HL-60/S4 (cell line): ENCODE data around the gene STAT1.
"Not testable (repeated sequence)": the region's sequence is repeated elsewhere in the genome, so short reads cannot be mapped to it uniquely, and the experiment has no call there.

Source experiments
- in situ Hi-C: fragments of 300-500 bp; cut with MboI; formaldehyde crosslinking; loops from 2 replicates; pipeline ENCODE4 v1.14.3; 2022; ENCODE audit warnings: low sequenced_read_pairs

Gene STAT1

DNA sequence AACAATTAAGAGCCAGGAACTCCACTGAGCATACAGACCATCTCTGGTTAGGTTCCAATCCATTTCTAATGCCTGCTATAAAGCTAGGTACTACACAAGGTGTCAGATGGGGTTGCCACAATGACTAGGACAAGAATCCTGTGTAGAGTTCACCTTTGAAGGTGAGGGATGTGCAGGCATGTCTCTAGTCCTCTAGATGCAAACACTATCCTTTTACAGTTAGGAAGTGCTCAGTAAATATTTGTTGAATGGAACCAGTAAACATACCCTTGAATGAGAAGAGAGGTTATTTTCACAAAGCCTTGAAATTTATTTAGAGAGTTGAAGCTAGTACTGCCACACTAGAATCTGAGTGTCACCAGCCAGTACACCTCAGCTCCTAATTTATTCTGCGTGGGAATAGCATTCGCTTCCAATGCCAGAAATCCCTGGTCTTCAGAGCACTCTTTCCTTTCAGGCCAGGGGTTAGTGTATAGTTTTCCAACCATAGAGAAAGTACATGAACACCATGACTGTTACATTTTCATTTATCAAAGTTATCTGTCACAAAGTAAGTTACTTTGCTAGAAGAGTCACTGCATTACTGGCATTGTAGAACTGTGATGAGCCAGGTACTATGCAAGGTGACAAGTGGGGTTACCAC lies 48.3 kb downstream of the STAT1 start:
- in situ Hi-C loops = no loop called here

DNA sequence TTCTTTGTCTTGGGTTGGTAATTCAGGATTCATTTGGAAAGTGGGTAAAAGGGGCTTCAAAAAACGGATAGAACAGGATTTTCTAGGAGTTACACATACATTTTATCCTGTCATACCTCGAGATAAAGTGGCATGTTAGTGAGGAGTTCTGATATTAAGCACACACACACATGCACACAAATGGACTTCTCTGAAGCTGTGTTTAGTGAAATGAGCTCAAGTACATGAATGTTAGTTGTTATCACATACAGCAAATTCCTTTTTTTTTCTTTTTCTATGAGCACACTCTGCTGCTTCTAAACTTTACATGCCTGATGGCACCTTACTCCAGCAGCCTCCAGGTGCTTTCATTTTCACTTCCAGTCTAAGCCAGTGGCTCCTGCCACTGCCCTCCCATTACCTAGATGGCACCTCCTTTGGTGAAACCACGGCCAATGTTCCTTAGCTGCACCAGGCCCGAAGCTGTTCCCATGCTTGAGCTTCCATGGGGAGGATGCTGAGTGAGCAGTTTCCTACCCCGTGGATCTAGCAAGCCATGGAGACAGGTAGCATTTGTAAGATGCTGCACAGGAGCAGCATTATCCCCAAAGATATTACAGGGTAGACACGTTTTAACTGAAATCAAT lies 49.7 kb downstream of the STAT1 start:
- in situ Hi-C loops = no loop called here

DNA sequence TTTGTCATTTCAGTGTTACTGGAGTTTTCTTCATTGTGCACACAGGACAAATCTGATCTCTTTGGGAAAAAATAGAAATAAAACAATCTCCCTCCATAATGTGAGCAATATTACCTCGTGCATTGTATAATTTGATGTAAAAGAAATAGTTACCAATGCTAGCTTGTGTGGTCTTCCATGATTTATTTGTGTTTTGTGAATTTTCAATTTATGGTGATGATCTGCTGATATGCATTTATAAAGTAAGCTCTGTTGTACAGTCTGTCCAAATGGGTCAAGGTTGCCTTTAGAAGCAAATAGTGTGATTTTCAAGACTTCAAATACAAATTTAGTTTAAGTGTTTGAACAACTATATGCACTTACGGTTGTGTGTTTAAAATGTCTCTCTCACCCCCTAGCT lies 50.9 kb downstream of the STAT1 start:
- in situ Hi-C loops = no loop called here

DNA sequence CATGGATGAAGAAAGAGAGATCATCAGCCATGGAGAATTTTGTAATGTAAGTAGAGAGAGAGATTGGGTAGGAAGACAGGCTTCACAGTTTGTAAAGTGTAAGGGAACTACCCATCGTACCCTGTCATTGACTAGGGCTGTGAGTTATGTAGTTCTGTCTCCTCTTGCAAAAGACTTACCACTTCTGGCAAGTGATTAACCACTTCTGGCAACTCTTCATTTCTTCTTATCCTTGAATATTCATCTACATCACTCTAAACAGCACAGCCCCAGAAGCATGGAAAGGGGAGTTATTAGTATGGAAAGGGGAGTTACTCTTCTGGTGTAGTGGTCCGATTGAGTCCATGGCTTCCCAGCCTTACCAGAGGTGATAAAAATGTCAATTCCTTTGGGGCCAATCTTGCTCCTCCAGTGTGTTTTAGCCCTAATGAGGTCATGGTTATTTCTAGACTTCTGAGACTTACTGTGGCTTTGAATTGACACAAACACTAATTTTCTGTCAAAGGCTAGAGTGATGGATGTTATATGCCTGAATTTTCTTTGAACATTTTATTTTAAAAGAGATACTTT lies 52.0 kb downstream of the STAT1 start:
- in situ Hi-C loops = no loop called here

DNA sequence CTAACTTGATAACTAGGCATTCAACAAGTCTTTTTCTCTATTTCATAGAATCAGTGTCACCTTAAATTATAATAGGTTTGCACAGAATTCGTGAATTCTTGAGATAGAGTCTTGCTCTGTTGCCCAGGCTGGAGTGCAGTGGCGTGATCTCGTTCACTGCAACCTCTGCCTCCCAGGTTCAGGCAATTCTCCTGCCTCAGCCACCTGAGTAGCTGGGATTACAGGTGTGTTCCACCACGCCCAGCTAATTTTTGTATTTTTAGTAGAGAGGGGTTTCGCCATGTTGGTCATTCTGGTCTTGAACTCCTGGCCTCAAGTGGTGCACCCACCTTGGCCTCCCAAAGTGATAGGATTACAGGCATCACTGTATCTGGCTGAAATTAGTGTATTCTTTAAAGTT lies 52.9 kb downstream of the STAT1 start:
- in situ Hi-C loops = not testable (repeated sequence)

DNA sequence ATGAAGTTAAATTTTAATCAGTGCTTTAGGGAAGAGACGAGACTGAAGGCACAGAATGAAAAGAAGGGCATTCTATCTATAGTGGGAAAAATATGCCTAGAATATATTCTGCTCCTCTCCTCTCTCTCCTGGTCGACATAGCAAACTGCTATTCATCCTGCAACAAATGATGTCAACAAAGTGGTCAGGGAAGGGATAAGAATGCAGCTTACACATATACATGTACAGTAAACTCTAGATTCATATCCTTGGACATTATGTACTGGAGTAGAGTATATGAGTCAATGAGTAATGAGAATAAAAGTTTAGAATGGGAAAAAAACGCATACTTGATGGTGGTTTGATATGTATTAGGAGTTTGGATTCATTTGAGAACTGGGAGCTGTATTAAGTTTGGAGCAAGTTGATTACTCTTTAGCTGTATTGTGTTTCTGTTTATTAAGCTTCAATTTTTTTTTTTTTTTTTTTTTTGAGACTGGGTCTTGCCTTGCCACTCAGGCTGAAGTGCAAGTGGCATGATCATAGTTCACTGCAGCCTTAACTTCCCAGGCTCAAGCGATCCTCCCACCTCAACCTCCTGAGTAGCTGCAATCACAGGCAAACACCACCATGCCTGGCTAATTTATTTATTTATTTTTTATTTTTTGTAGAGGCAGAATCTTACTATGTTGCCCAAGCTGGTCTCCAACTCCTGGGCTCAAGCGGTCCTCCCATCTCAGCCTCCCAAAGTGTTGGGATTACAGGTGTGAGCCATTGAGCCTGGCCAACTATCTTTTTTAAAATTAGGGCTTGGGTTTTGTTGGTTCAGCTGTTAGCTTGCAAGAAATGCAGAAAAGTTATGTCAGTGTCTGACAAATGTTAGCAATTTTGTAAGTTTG lies 53.8 kb downstream of the STAT1 start:
- in situ Hi-C loops = no loop called here

DNA sequence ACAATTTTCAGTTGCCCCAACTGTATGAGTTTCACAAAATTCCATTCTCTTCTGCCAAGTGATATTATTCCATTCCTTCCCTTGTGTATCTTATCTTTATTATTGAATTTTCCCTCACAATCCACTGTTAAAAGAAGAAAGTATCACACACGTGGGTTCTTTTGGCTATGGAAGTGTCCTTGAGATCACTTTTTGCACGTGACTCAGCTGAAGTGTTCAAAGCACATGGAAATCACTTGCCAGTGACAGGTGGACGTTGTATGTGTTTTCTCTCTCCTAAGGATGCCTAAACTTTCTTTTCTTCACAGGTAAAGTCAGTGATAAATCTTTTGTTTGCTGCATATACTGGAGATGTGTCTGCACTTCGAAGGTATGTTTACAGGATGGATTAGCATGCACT lies 60.7 kb downstream of the STAT1 start:
- in situ Hi-C loops = no loop called here

DNA sequence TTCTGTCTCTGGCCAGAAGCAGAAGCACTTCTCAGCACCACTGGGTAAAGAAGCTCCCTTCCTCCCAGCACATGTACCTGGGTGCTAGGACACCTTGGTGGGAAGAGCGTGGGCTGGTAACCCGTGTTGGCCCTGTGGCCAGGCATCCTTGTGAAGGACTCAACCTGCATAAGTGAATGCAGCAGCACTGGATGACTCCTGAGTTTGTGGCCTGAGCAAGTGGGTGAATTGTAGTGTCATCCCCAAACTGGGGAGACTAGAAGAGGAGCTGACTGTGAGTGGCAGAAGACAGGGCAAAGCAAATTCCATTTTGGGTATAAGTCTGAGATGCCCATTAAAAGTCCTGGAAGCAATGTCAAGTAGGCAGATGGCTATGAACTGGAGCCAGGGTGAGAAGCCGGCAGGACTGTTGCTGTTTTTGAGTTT lies 63.4 kb downstream of the STAT1 start:
- in situ Hi-C loops = no loop called here

DNA sequence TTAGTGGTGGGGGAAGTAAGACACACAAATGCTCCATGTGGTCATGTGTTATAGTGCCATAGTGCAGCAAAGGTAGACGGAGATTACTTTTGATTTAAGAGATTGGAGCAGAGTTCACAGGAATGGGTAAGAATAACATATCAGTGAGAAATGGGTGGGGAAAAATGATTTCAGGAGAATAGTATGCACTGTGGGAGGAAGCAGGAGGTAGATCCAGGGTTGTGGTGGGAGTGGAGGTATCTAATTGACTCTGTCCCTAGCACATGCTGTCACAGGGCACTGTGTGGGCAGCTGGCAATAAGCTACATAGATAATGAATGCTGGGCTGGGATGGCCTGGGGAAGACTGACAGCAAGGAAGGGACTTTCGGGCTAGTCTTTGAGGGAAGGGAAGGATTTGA lies 65.3 kb downstream of the STAT1 start:
- in situ Hi-C loops = no loop called here

DNA sequence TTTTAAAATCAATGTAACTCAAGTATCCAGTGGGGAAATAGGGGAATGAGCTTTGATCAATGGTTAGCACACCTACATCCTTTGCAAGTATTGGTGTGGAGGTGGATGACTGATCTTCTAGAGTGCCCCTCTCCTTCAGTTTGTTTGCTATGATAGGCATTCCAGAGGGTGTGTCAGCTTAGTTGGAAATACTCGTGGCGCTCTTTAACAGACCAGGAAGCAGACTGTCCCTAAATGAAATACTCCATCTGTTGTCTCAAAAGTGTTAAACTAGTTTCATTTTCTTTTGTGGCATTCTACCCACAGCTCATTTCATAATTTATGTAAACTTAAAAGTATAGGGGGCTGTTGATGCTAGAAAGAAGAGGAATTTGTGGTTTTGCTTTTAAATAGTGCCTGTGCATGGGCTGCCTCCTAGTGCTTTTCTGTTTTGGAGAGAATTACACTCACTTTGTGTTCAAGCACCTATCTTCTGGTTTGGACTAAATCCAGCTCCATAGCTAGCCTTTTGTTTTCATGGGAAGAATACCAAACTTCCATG lies 66.2 kb downstream of the STAT1 start:
- in situ Hi-C loops = no loop called here

DNA sequence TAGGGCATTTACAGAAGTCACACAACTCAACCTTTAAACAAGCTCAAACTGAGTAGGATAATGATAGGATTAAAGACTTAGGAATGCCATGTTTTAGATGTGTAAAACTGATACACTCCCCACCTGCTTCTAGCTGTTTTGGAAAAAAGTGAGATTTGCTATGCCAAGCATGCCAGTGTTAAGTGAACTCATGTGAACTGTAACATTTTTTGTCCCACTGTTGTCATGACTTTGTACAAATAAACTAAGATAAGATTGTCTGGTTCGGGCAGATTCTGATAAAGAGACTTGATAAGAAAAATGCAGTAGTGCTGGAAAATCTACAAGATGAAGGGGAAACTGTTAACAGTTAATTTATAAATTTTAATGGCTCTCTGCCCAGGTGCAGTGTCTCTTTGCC lies 66.8 kb downstream of the STAT1 start:
- in situ Hi-C loops = no loop called here

DNA sequence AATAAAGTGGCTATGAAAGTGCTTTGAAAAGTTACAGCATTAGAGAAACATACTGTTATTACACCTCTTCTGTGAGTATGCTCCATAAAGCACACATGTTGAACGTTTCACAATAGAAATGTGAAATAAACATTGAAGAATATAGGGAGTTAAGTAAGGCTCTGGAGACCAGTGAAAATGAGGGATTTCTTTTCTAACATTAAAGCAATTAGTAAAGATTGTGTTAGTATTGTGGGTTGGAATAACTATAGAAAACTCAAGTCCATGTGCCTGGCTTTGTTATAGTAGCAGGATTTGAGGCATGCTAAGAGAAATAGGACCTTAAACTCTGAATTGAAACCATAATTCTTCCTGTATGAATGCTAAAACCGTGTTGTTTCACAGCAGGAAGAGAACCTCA lies 70.3 kb downstream of the STAT1 start:
- in situ Hi-C loops = no loop called here

DNA sequence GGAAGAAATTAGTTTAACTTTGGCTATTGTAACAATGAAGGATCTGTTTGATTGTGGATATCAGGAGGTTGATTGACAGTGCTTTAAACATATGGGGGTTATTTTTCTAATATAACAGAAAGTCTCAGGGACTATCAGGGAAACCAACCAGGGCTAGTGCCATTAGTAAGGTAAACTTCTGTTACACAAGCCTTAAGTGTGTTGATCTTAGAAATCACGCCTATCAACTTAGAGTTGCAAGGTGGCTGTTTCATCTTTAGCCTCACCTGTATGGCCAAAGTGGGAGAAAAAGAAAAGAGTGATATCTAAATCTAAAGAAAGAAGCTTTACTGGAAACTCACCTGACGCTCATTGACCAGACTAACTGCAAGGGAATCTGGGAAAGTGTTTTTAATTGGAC lies 71.3 kb downstream of the STAT1 start:
- in situ Hi-C loops = no loop called here

DNA sequence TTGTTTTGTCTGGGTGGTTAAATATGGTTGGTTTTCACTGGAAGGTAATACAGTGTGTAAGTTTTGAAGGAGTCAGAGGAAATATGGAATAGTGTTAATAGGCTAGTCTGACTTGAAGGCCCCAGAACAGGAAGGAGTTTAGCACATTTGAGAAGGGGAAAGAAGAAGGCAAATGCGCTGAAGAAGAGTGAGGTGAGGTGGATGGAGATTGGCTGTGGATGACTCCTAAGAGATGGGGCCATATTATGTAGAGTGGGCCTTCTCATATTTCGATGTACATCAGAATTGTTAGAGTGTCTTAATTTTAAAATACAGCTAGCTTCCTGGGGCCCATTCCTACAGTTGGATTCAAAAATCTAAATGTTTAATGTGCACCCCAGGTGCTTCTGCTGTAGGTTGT lies 72.4 kb downstream of the STAT1 start:
- in situ Hi-C loops = no loop called here

DNA sequence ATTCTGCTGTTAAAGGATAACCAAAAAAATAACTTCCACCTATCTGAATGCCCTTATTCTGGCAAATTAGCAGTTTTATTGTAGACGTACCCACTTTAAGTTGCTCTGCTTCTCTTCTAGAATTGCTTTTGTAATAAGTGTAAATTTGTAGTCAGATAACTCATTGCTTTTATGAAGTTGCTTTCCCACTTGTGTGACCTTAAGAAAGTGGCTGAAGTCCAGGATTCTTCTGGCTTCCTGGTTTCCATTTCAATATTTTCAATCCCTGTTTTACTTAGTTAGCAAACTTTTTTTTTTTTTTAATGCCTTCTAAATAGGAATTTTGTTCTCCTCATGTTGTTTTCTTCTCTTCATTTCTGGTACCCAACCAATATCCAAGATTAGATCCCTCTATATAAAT lies 73.5 kb downstream of the STAT1 start:
- in situ Hi-C loops = no loop called here

DNA sequence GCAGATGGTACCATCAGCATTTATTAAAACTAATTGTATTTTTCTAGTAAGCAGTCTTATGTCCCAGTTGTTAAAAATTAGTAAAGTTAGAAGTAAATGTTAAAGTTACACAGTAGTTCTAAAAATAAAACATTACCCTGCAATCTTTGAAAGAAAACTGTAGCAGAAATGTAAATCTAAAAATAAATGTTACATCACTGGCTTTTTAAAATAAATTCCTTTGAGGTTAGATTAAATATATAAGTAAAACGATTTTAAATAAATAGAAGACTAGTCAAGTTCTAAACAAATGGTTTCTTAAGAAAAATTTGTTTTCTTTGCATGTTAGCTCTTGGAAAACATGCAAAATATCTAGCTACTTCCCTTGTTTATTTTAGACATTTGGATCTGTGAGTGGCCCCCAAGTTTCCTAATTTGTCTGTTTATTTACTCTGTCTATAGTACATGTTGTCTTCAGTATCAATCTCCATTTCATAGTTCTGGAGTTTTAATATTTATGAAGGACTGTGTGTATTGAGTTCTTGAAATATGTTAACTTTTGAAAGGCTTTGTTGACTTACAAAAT lies 75.1 kb downstream of the STAT1 start:
- in situ Hi-C loops = no loop called here

DNA sequence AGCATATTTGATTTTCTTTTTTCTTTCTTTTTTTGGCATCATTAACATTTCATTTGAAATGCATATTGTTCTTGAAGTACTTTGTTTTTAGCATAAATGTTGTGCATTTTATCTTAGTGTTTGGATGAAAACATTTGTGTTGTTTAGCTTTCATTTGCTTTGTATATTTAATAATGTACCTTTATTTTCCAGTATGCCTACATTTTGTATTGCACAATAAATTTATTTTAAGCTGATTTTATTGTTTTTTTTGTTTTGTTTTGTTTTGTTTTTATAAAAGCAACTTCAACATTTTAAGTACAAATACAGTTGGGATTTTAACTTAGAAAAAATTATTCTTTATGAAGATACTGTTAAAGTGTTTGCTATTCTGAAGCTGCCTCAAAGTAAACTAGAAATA lies 78.9 kb downstream of the STAT1 start:
- in situ Hi-C loops = no loop called here

DNA sequence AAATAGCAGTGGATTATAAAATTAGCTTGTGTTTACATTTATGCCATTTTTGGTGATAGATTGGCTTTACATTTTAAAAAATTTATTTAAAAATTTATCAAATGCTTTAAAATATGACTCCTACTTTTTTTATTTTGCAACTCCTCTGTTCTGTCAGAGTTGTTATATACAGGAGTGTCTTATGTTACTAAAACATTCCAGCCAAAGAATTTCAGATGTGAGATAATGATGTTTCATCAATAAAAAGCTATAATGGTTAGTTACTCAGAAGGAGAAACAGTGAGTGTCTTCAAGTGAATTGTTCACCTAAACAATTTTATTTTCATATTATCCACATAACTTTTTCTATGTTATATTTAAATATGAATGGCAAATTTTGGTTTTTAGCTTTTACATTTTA lies 80.6 kb downstream of the STAT1 start:
- in situ Hi-C loops = no loop called here

DNA sequence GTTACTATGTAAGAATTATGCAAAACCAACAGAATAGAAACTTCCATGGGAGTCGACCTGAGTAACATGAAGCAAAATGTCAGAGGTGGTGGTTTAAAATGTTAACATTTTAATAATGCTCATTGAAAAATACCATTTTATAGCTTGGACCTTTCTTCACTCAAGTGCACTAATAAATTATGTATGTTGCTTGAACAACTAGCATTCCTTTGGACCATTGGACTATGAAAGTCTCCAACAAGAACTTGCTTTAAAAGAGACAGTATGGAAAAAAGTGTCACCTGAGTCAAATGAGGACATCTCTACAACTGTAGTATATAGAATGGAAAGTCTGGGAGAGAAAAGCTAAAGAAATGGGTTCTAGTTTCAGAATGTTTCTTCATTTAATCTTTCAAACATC lies 81.5 kb downstream of the STAT1 start:
- in situ Hi-C loops = no loop called here

DNA sequence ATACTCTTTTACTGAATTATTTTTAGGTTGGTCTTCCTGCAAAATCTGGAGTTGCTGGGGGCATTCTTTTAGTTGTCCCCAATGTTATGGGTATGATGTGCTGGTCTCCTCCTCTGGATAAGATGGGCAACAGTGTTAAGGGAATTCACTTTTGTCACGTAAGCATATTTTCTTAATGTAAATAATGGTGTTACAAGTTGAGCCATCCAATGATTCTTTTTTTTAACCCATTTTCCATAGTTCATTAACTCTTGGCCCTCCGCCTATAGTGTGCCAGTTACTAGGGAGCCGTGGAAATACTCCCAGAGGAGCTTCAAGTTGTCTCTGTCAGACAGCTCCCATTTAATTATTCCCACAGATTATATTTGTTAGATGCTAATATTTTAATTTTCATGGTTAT lies 83.6 kb downstream of the STAT1 start:
- in situ Hi-C loops = no loop called here

DNA sequence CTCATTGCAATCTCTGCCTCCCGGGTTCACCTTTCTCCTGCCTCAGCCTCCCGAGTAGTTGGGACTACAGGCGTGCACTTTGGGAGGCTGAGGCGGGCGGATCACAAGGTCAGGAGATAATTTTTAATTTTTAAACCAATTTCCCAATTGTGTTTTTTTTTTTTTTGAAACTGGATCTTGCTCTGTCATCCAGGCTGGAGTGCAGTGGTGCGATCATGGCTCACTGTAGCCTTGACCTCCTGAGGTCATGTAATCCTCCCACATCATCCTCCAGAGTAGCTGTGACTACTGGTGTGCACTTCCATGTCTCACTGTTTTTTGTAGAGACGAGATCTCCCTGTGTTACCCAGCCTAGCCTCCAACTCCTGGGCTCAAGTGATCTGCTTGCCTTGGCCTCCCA lies 84.1 kb downstream of the STAT1 start:
- in situ Hi-C loops = no loop called here
